Neutrophil (primary cell): ENCODE measurements around the gene BCL2L11.

Experiments
- H3K27ac ChIP-seq: fragments of 200-600 bp; sonication (generic); 2 replicates; pipeline ENCODE4 v1.5.1; 2016; ENCODE audit warnings: mild to moderate bottlenecking, moderate library complexity
- H3K27me3 ChIP-seq: fragments of 200-600 bp; sonication (generic); 2 replicates; pipeline ENCODE4 v1.6.0; 2016; ENCODE audit warnings: mild to moderate bottlenecking
- H3K36me3 ChIP-seq: fragments of 200-600 bp; sonication (generic); 2 replicates; pipeline ENCODE4 v1.5.1; 2017
- H3K4me1 ChIP-seq, 2 experiments: fragments of 200-600 bp in 1 of 2; sonication (generic) in 1 of 2; 1 replicate in 1 of 2; 2 replicates in 1 of 2; pipeline versions ENCODE4 v1.5.1 to v1.6.1; 2013 to 2016; ENCODE audit warnings: low read depth in 1 of 2, low read length in 1 of 2, mild to moderate bottlenecking in 1 of 2, moderate library complexity in 1 of 2; ENCODE audit not compliant: control insufficient read depth in 1 of 2, insufficient read depth in 1 of 2
- H3K4me3 ChIP-seq, 2 experiments: fragments of 200-600 bp in 1 of 2; sonication (generic) in 1 of 2; 1 replicate in 1 of 2; 2 replicates in 1 of 2; pipeline ENCODE4 v1.5.1; 2013 to 2016; ENCODE audit warnings: low read depth in 1 of 2, low read length in 1 of 2, mild to moderate bottlenecking in 1 of 2, moderate library complexity in 1 of 2
- H3K9me3 ChIP-seq: fragments of 200-600 bp; sonication (generic); 2 replicates; pipeline ENCODE4 v1.5.1; 2016
- TF ChIP-seq, protein P1 (sequence below): fragments of 200-600 bp; sonication (generic); IDR thresholded peaks from 2 replicates; pipeline ENCODE4 v1.5.1; 2016; ENCODE audit warnings: antibody characterized with exemption

The BCL2L11 gene

DNA sequence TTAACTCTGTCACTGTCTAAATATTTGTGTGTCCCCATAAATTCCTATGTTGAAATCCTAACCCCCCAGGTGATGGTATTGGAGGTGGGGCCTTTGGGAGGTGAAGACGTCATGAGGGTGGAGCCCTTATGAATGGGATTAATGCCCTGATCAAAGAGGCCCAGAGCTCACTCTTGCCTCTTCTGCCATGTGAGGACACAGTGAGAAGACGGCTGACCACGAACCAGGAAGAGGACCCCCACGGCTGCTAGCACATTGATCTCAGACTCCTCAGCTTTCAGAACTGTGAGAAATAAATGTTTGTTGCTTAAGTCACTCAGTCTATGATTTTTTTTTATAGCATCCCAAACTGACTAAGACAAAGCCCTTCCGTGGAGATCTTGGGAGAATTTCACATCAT is 71.2 kb downstream of the BCL2L11 start:
- Histone ChIP-seq H3K4me3 (no peak overlapping the region), H3K9me3 (no peaks in the 10 kb centered on the region), H3K27ac (no peak overlapping the region), H3K27me3 (peaks cover 7% of the 10 kb centered on the region), H3K4me1 (no peaks in the 10 kb centered on the region), H3K36me3 (no peaks in the 10 kb centered on the region)
- TF ChIP-seq, protein P1, sequence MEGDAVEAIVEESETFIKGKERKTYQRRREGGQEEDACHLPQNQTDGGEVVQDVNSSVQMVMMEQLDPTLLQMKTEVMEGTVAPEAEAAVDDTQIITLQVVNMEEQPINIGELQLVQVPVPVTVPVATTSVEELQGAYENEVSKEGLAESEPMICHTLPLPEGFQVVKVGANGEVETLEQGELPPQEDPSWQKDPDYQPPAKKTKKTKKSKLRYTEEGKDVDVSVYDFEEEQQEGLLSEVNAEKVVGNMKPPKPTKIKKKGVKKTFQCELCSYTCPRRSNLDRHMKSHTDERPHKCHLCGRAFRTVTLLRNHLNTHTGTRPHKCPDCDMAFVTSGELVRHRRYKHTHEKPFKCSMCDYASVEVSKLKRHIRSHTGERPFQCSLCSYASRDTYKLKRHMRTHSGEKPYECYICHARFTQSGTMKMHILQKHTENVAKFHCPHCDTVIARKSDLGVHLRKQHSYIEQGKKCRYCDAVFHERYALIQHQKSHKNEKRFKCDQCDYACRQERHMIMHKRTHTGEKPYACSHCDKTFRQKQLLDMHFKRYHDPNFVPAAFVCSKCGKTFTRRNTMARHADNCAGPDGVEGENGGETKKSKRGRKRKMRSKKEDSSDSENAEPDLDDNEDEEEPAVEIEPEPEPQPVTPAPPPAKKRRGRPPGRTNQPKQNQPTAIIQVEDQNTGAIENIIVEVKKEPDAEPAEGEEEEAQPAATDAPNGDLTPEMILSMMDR, result no peak

DNA sequence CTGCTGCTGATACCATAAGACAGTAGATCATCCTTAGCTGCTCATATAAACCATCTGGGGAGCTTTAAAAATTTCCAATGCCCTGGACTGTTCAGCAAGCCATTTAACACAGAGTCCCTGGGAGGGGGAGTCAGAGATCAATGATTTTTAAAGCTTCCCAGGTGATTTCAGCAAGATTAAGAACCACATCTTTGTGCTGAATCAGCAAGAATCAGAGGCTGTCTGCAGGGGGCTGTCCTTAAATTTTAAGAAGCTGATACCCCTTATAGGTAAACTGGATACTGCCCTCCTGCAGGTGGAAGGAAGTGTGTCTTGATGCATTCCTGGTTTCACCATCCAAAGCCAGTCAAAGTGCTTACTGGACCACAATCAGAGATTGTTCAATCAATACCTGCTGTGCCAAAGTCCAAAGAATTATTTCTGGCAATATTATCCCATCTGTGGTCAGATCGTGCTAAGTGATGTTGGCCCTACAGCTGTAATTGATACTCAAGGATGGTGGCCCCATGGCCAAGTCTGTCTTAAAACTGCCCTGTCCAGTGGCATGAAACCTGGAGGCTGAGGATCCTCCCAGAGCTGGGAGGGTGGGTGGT is 72.2 kb downstream of the BCL2L11 start:
- Histone ChIP-seq H3K27ac (no peak overlapping the region), H3K4me1 (no peaks in the 10 kb centered on the region), H3K4me3 (no peak overlapping the region), H3K9me3 (no peaks in the 10 kb centered on the region), H3K36me3 (no peaks in the 10 kb centered on the region), H3K27me3 (peaks cover 7% of the 10 kb centered on the region)
- TF ChIP-seq, protein P1, result no peak

DNA sequence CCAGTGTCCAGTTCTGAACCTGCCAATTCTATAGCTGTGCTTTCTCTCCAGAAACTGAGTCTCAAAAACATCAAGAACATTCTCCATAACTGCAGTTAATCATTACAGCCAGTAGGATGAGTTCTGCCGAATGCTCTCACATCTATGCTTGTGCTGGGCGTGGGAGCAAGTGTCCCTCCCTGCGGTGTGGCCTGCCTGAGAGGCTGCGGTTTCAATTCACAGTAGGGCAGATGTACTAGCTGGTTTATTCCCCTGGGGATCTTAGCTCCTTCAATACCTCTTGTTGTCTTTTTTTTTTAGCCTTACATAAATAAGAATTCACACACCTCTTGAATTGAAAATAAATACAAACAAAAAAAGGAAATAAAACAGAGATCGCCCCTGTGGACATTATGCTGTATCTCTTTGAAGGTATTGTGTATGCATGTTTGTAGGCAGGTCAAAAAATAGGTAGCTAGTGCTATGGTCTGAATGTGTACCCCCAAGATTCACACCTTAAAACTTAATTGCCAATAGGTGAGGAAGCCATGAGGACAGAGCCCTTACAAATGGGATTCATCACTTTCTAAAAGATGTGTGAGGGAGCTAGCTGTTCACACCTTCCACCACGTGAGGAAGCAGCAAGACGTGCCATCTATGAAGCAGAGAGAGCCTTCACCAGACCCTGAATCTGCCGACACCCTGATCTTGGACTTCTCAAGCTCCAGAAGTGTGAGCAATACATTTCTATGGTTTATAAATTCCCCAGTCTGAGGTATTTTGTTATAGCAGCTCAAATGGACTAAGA is 74.3 kb downstream of the BCL2L11 start:
- Histone ChIP-seq H3K27ac (no peak overlapping the region), H3K4me1 (no peaks in the 10 kb centered on the region), H3K36me3 (no peaks in the 10 kb centered on the region), H3K4me3 (no peak overlapping the region), H3K27me3 (peaks cover 7% of the 10 kb centered on the region), H3K9me3 (no peaks in the 10 kb centered on the region)
- TF ChIP-seq, protein P1, result no peak

DNA sequence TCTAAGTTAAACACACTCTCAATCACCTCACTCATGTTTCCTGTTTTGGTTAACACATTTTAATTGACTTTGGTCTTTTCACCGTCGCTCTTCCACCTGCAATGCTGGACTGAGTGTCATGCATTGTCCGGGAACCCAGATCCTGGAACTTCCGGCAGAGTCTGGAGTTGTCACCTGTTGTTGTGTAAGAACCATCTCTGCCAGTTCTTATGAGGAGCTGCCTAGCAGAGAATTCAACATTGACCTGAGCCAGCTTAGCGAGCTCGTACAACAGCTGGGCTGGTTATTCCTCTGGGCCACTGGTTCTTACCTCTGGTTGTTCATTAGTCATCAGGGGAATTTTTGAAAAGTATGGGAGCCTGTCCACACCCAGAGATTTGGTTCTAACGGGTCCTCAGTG is 75.7 kb downstream of the BCL2L11 start:
- Histone ChIP-seq H3K27me3 (peaks cover 7% of the 10 kb centered on the region), H3K27ac (no peak overlapping the region), H3K9me3 (no peaks in the 10 kb centered on the region), H3K4me1 (no peaks in the 10 kb centered on the region), H3K4me3 (no peak overlapping the region), H3K36me3 (no peaks in the 10 kb centered on the region)
- TF ChIP-seq, protein P1, result no peak

DNA sequence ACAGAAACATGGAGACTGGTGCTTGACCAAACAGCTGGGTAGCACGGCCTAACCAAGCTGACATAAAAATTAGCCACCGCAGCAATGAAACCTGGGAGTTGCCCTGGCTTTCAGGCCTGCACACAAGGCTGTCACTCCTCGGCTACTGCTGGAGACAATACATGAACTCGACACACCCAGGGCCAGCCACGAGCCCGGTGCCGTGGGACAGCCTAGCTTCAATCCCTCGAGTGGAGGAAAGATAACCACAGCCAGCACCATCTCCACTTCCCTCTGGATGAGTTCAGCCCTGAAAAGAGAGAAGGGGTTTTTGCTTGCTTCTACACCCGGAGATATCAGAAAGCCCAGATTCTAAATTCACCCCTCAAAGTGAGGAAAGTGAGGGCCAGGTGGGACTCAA is 78.0 kb downstream of the BCL2L11 start:
- no peak overlapping the region for H3K4me3 ChIP-seq
- TF ChIP-seq, protein P1, result no peak
- no peaks in the 10 kb centered on the region for H3K9me3 ChIP-seq
- no peak overlapping the region for H3K27ac ChIP-seq
- no peaks in the 10 kb centered on the region for H3K4me1 ChIP-seq
- H3K27me3 ChIP-seq, result peaks cover 7% of the 10 kb centered on the region
- no peaks in the 10 kb centered on the region for H3K36me3 ChIP-seq
